PC-3 (cell line): ENCODE measurements around the gene PIGU.
"Not testable (repeated sequence)": the region's sequence is repeated elsewhere in the genome, so short reads cannot be mapped to it uniquely, and the experiment has no call there.

Experiments
- EZH2phosphoT487 ChIP-seq: fragments of 300-600 bp; sonication (generic); IDR thresholded peaks from 2 replicates; pipeline ENCODE4 v1.6.1; 2018; ENCODE audit warnings: mild to moderate bottlenecking, antibody characterized with exemption, low read length, borderline replicate concordance
- TF ChIP-seq, protein P1 (sequence below): fragments of 300-600 bp; sonication (generic); conservative IDR thresholded peaks from 2 replicates; pipeline ENCODE4 v1.5.1; 2017; ENCODE audit warnings: antibody characterized with exemption, low read depth, mild to moderate bottlenecking, low read length

DNA sequence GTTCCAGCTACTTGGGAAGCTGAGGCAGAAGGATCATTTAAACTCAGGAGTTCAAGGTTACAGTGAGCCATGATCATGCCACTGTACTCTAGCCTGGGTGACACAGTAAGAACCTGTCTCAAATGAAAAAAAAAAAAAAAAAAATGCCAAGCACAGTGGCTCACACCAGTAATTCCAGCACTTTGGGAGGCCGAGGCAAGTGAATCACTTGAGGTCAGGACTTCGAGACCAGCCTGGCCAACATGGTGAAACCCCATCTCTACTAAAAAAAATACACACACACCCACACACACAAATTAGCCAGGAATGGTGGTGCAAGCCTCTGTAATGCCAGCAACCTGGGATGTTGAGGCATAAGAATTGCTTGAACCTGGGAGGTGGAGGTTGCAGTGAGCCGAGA, 45.7 kb upstream of the PIGU start:
- TF ChIP-seq, protein P1, sequence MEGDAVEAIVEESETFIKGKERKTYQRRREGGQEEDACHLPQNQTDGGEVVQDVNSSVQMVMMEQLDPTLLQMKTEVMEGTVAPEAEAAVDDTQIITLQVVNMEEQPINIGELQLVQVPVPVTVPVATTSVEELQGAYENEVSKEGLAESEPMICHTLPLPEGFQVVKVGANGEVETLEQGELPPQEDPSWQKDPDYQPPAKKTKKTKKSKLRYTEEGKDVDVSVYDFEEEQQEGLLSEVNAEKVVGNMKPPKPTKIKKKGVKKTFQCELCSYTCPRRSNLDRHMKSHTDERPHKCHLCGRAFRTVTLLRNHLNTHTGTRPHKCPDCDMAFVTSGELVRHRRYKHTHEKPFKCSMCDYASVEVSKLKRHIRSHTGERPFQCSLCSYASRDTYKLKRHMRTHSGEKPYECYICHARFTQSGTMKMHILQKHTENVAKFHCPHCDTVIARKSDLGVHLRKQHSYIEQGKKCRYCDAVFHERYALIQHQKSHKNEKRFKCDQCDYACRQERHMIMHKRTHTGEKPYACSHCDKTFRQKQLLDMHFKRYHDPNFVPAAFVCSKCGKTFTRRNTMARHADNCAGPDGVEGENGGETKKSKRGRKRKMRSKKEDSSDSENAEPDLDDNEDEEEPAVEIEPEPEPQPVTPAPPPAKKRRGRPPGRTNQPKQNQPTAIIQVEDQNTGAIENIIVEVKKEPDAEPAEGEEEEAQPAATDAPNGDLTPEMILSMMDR: not testable (repeated sequence)
- TF ChIP-seq EZH2phosphoT487: not testable (repeated sequence)
